A673 (cell line): Measurements from ENCODE around the gene ARMCX6. TPM values are rescaled to one million over a fixed set of nuclear protein-coding genes. Genes with fewer than 3 reads are reported as not detected.
A peak's percentile ranks its signal among the peaks of the same experiment; 100 is the strongest.

Experiments
- BruUV-seq: library from RNA; stranded (reverse); fragments of 400-500 nt; replicated peaks from 2 replicates; lab custom pipeline; 2021; lab: Mats Ljungman, UMichigan
- CTCF ChIA-PET: fragments of 300-600 bp; sonication (Branson Sonifier 250); formaldehyde crosslinking; loops from one replicate; lab custom pipeline; 2022; ENCODE audit warnings: antibody characterized with exemption; lab: Charles Lee
- POLR2A ChIA-PET: fragments of 300-600 bp; sonication (Branson Sonifier 250); formaldehyde crosslinking; loops from one replicate; lab custom pipeline; 2022; ENCODE audit warnings: antibody characterized with exemption; ENCODE audit not compliant: low non-redundant PET; lab: Charles Lee
- DNase-seq: peaks from one replicate; pipeline ENCODE4 v3.0.0-alpha.2; 2015; ENCODE audit warnings: low spot score
- H3K27ac ChIP-seq: fragments of 200-600 bp; sonication (generic); 2 replicates; pipeline ENCODE4 v1.5.1; 2016; ENCODE audit warnings: mixed run types, low read depth, mild to moderate bottlenecking, mixed read lengths, antibody characterized with exemption, low read length; ENCODE audit not compliant: poor library complexity, severe bottlenecking
- H3K27me3 ChIP-seq: fragments of 200-600 bp; sonication (generic); replicated peaks from 2 replicates; pipeline ENCODE4 v1.6.1; 2017; ENCODE audit warnings: mixed run types, low read depth, mild to moderate bottlenecking, mixed read lengths, antibody characterized with exemption, low read length; ENCODE audit not compliant: insufficient read depth, poor library complexity
- H3K36me3 ChIP-seq: fragments of 200-600 bp; sonication (generic); 2 replicates; pipeline ENCODE4 v1.6.1; 2016; ENCODE audit warnings: mixed run types, mild to moderate bottlenecking, mixed read lengths, antibody characterized with exemption, low read length; ENCODE audit not compliant: insufficient read depth, poor library complexity, severe bottlenecking
- H3K4me1 ChIP-seq: fragments of 200-600 bp; sonication (generic); 2 replicates; pipeline ENCODE4 v1.6.1; 2017; ENCODE audit warnings: mixed run types, mild to moderate bottlenecking, mixed read lengths, antibody characterized with exemption, low read length; ENCODE audit not compliant: insufficient read depth, poor library complexity, severe bottlenecking
- H3K4me3 ChIP-seq: fragments of 200-600 bp; sonication (generic); 2 replicates; pipeline ENCODE4 v1.5.1; 2016; ENCODE audit warnings: low read depth, mixed run types, mild to moderate bottlenecking, mixed read lengths, low read length; ENCODE audit not compliant: poor library complexity, severe bottlenecking
- H3K9me3 ChIP-seq: fragments of 200-600 bp; sonication (generic); 2 replicates; pipeline ENCODE4 v1.6.1; 2016; ENCODE audit warnings: mixed run types, low read depth, mild to moderate bottlenecking, mixed read lengths, antibody characterized with exemption, low read length; ENCODE audit not compliant: poor library complexity, severe bottlenecking
- CTCF ChIP-seq: fragments of 300-800, 200-600 bp; sonication (generic); conservative IDR thresholded peaks from 2 replicates; pipeline ENCODE4 v1.5.1; 2017; ENCODE audit warnings: low read depth, mild to moderate bottlenecking, antibody characterized with exemption, low read length, moderate library complexity, mixed read lengths
- EZH2 ChIP-seq: fragments of 200-600 bp; sonication (generic); IDR thresholded peaks from 2 replicates; pipeline ENCODE4 v1.6.1; 2017; ENCODE audit warnings: borderline replicate concordance, low read depth, mild to moderate bottlenecking, mixed read lengths, antibody characterized with exemption, low read length; ENCODE audit not compliant: poor library complexity, severe bottlenecking
- intact Hi-C: fragments of 100-400 bp; cut with micrococcal nuclease; formaldehyde crosslinking; loops from one replicate; pipeline ENCODE4 v1.10.0; 2022; ENCODE audit not compliant: unreplicated experiment
- total RNA-seq: library from RNA; stranded (reverse); gene quantifications from 2 replicates; pipeline ENCODE4 v1.2.3, GENCODE V29; 2021

The ARMCX6 gene
- total RNA-seq, 1 experiment from 2014 or later = 44.7 TPM

GRCh38 chrX:101642093-101642492 is 24.3 kb upstream of the ARMCX6 start:
- Histone ChIP-seq H3K4me1 (no peaks in the 10 kb centered on the region), H3K9me3 (no peaks in the 10 kb centered on the region), H3K36me3 (no peaks in the 10 kb centered on the region), H3K27me3 (no peaks in the 10 kb centered on the region), H3K4me3 (no peak overlapping the region), H3K27ac (no peak overlapping the region)
- POLR2A ChIA-PET = no interaction called here
- intact Hi-C loops = no loop called here
- no TSS peak for BruUV-seq
- DNase-seq = no peak
- TF ChIP-seq EZH2 = no peak
- CTCF ChIA-PET = no interaction called here

GRCh38 chrX:101639583-101639982 is 21.8 kb upstream of the ARMCX6 start:
- ChIA-PET CTCF (no interaction called here), POLR2A (no interaction called here)
- intact Hi-C loops = no loop called here
- TF ChIP-seq CTCF (no peak), EZH2 (no peak)
- Histone ChIP-seq H3K27ac (no peak overlapping the region), H3K4me3 (no peak overlapping the region), H3K27me3 (no peaks in the 10 kb centered on the region), H3K9me3 (no peaks in the 10 kb centered on the region), H3K36me3 (no peaks in the 10 kb centered on the region), H3K4me1 (no peaks in the 10 kb centered on the region)
- BruUV-seq = no TSS peak
- no peak for DNase-seq

- BruUV-seq = no TSS peak
- H3K4me1 ChIP-seq = peaks cover 15% of the 10 kb centered on the region
- TF ChIP-seq EZH2 (no peak), CTCF (no peak)
- POLR2A ChIA-PET = no interaction called here
- no peaks in the 10 kb centered on the region for H3K9me3 ChIP-seq
- H3K36me3 ChIP-seq = no peaks in the 10 kb centered on the region
- H3K27ac ChIP-seq = no peak overlapping the region
- CTCF ChIA-PET = no interaction called here
- intact Hi-C loops = loop anchor here (5.0 kb wide), 2 partner anchors 123 to 178 kb away; no protein-coding TSS in a partner anchor
- peak; percentile 64 for DNase-seq
- no peaks in the 10 kb centered on the region for H3K27me3 ChIP-seq
- no peak overlapping the region for H3K4me3 ChIP-seq
These were observed 1.6 kb upstream of the ARMCX6 start for GRCh38 chrX:101619364-101619763.

GRCh38 chrX:101605728-101606127 is 12.1 kb downstream of the ARMCX6 start:
- H3K4me1 ChIP-seq = no peaks in the 10 kb centered on the region
- DNase-seq = no peak
- TF ChIP-seq EZH2 (no peak), CTCF (no peak)
- no peak overlapping the region for H3K4me3 ChIP-seq
- no peaks in the 10 kb centered on the region for H3K9me3 ChIP-seq
- ChIA-PET POLR2A (no interaction called here), CTCF (no interaction called here)
- no TSS peak for BruUV-seq
- H3K27ac ChIP-seq = no peak overlapping the region
- intact Hi-C loops = no loop called here
- no peaks in the 10 kb centered on the region for H3K36me3 ChIP-seq
- H3K27me3 ChIP-seq = peaks cover 7% of the 10 kb centered on the region
